Measurements from ENCODE around the gene R3HDM2.

The R3HDM2 gene

DNA sequence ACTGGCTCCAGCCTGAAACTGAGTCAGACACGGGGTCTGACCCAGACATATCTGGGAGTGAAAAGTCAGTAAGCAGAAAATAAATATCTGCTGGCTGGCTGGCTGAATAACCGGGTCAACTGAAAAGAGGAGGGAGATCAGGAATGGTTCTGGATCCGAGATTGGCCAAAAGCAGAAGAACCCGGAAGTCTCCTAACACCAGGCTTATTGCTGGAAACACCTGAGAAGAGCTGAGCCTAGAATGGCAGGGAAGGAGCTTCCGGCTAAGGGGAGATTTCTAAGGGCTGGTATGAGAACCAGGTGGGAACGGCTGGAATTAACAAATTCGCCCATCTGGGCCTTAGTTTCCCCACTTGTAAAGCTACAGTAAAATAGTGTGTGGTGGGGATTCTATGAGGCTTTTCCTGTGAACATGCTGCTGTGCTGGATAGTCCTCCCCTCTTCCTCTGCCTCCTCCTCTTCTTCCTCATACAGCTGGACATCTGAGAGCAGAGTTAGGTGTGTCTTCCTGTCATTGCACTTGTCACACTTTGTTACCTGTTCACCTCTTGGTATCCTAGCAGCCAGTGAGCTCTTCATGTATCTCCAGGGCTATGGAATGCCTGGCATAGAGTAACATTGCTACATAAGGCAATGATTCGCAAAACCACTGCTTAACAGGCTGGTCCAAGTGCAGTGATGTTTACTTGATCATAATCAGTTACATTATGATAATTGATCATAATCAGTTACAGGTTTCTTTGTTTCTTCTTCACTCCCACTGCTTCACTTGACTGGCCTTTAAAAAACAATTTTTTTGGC is 203.3 kb downstream of the R3HDM2 start:
- DNase-seq (ENCODE audit: low read depth, low spot score), result no peak
- H3K4me3 ChIP-seq (ENCODE audit: low read length), result no peak overlapping the region

DNA sequence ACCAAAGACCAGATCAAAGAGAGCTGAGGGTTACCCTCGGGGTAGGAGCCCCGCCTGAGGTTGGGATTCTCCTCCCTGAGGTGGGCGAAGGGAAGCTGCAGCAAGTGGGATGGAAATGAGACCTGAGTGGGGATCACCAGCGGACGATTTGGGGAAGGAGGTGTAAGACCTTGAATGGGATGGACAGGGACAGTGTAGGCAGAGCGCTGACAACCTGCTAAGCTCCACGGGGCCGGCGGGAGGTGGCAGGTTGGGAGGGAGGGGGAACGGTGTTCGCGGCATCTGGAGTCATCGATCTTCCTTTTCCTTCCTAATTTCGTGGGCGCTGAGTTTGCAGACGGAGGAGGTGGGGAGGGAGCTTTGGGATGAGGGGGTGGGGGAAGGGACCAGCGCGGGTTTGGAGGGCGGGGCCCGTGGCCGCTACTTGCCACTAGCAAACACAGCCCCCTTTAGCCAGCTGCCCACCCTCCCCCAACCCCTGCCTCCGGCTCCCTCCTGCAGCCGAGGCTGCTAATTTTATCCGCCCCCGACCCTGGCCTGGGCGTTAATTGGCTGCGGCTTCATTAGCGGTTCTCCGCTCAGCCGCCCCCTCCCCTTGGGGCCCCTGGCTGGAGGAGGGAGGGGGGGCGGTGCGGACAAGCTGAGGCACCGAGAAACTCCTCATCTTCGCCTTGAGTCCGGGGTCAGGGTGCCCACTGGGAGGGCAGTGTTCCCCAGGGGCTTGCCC is 204.1 kb downstream of the R3HDM2 start:
- no peak for DNase-seq (ENCODE audit: low read depth, low spot score)
- H3K4me3 ChIP-seq (ENCODE audit: low read length), result no peak overlapping the region

DNA sequence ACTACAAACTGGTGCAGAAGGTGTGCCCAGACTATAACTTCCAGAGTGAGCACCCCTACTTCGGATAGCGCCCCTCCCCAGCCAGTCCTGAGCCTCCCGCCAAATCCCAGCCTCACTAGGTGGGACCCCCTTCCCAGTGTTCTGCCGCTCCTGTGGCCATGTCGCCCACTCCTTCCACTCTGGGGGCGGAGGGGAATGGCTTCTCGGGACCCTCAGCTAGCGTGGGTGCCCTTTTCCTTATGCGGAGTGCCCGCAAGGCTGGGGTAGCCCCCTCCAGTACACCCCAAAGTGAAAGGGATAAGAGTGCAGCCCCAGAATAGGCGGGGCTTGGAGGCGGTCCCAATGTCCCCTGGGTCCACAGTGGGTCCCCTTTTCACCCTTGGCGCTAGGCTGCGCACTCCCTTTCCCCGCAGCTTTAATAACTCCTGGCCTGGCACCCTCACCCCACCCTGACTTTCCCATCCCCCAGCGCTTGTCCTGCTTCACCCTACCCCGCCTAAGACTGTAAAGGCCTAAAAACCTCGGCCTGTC is 205.1 kb downstream of the R3HDM2 start:
- DNase-seq (ENCODE audit: low read depth, low spot score), result no peak
- no peak overlapping the region for H3K4me3 ChIP-seq (ENCODE audit: low read length)

GRCh38 chr12:57224973-57225679 is 205.7 kb downstream of the R3HDM2 start:
- peak; percentile 91 for DNase-seq (ENCODE audit: low read depth, low spot score)

DNA sequence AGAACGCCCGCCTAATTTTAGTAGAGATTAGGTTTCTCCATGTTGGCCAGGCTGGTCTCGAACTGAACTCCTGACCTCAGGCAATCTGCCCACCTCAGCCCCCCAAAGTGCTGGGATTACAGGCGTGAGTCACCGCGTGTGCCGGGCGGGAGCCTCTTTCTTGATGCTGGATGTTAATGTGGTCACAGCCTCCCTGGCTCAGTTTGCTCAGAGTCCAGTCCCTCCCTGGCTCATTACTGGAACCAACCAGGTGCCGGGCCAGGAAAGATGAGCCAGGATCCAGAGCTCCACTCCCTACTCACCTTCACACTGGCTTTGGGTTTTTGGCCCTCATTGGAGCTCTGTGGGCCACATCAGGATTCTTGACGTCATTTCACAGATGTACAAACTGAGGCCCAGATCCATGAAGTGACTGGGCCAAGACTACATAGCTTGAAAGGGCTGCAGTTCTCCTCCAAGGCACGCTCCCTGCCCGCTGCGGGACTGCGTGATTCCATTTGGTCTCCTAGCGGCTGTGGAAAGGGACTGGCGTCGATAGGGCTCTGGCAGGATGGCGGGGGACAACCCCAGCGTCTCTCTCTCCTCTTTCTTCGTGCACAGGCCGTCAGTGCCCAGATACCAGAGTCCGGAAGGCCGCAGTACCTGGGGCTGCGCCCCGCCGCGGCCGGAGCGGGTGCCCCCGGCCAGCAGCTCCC is 206.4 kb downstream of the R3HDM2 start:
- DNase-seq (ENCODE audit: low read depth, low spot score), result no peak
- no peak overlapping the region for H3K4me3 ChIP-seq (ENCODE audit: low read length)

More at GRCh38 chr12:57224973-57225679, 205.7 kb downstream of the R3HDM2 start:
- no peak overlapping the region for H3K4me3 ChIP-seq (ENCODE audit: low read length)

GRCh38 chr12:57223191-57224165 is 207.4 kb downstream of the R3HDM2 start:
- no peak for DNase-seq (ENCODE audit: low read depth, low spot score)
- no peak overlapping the region for H3K4me3 ChIP-seq (ENCODE audit: low read length)

- H3K4me3 ChIP-seq (ENCODE audit: low read length), result no peak overlapping the region
Observed at GRCh38 chr12:57222286-57223190, 208.3 kb downstream of the R3HDM2 start.

DNA sequence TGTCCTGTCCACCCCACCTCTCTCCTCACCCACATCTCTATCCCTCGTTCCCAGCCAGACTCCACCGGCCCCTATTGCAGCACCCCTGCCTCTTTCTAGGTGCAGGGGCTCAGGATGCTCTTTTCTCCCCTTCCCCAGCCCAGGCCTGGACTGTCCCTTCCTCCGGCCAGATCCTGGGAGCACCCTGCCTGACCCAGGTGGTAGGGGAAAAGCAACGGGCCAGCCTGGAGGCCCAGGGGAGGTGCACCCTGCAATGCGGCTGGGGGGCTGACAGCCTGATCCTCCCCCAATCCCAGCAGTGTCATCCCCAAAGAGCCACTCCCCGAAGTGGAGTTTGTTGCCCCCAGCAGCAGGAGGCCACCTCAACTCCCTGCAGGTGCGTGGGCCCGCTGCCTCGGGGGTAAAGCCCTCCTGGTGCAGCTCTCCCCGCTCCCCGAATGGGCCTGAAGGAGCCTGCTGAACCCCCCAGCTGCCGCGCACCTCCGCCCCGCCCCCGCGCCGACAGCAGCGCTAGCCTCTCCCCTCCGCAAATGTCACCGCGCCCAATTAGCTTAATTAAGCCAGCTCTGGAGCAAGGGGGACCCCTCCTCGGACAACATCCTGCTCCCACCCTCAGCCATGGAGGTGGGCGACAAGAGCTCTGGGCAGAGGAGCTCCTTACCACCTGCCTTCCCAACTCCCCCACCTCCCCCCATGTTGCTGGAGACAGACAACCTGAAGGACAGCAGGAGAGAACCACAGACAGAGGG is 209.5 kb downstream of the R3HDM2 start:
- no peak for DNase-seq (ENCODE audit: low read depth, low spot score)
- no peak overlapping the region for H3K4me3 ChIP-seq (ENCODE audit: low read length)

More at GRCh38 chr12:57222286-57223190, 208.3 kb downstream of the R3HDM2 start:
- no peak for DNase-seq (ENCODE audit: low read depth, low spot score)

DNA sequence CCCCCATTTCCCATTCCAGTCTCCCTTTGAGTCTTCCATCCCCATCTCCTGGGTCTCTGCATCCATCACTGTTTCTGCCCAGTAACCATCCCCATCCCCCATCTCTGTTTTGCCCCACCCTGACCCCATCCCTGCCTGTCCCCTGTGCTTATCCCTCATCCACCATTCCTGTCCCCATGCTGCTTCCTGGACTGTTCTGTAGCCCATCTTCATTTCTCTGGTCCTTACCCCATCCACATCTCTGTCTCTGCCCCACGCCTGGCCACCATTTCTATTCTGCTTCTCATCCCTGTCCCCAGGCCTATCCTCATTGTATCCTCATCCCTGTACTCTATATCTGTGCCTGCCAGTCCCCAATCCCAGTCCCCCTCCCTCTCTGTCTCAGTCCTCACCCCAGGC is 210.1 kb downstream of the R3HDM2 start:
- DNase-seq (ENCODE audit: low read depth, low spot score), result no peak
- no peak overlapping the region for H3K4me3 ChIP-seq (ENCODE audit: low read length)

DNA sequence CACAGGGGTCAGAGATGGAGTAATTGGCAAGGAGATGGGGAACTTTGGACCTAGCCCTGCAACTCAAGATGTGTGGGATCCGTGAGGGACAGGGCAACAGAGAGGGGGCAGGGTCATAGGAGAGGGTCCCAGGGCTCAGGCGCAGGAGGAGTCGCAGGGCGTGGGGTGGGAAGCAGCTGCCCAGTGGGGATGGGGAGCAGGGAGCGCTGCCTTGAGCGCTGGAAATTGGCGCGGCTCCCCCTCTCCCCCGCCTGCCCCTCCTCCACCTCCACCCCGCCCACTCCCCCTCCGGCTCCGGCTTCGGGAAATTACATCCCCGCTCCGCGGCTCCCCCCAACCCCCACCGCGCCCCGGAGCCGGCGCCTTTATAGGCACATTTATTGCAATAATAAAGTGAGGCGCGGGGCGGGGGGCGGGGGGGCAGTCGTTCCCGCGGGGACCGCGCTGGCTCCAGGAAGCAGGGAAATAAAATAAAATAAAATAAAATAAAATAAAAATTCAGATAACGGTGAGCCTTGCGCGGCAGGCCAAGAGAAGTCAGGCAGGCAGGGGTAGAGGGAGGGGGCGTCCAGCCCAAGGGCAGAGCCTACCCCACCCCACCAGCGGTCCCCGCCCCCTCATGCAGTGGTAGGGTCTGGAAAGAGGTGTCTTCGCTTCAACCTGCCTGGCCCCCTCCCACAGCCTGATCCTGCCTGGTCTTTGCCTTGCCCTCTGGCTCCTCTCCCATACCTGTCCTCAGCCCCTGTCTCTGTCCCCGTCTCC is 210.7 kb downstream of the R3HDM2 start:
- H3K4me3 ChIP-seq (ENCODE audit: low read length), result no peak overlapping the region
- no peak for DNase-seq (ENCODE audit: low read depth, low spot score)

DNA sequence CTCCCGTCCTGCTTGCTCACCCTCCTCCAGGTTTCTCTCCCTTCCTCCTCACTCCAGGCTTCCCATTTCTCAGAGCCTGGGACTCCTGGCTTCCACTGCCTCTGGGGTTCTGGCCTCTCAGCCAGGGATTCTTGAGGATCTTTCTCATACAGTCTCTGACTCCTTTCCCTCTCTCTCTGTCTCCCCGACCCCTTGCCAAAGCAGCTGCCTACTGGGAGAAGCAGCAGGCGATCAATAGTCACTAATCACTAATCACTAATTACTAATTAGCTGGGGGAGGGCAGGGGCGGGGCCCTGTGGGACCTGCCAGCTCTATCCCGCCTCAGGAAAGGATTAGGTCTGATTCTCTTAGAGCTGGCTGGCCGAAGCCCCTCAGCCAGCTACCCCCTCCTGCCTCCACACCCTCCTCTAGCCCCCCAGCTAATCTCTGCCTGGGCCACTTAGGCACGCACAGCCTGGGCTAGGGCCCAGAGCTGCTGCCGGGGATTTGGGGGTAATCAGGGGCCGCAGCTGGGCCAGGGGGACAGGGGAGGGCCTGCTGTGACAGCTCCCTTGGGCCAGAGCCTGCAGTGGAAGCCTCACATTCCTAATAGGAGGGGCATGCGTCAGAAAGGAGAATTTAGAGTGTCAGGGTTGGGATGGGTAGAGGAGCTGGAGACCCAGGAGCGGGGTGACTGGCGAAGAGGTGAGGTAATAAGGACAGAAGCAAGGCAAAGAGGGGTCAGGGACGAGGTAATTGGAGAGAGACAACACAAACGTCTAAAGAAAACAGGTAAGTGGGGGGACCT is 211.4 kb downstream of the R3HDM2 start:
- DNase-seq (ENCODE audit: low read depth, low spot score), result no peak
- H3K4me3 ChIP-seq (ENCODE audit: low read length), result no peak overlapping the region

DNA sequence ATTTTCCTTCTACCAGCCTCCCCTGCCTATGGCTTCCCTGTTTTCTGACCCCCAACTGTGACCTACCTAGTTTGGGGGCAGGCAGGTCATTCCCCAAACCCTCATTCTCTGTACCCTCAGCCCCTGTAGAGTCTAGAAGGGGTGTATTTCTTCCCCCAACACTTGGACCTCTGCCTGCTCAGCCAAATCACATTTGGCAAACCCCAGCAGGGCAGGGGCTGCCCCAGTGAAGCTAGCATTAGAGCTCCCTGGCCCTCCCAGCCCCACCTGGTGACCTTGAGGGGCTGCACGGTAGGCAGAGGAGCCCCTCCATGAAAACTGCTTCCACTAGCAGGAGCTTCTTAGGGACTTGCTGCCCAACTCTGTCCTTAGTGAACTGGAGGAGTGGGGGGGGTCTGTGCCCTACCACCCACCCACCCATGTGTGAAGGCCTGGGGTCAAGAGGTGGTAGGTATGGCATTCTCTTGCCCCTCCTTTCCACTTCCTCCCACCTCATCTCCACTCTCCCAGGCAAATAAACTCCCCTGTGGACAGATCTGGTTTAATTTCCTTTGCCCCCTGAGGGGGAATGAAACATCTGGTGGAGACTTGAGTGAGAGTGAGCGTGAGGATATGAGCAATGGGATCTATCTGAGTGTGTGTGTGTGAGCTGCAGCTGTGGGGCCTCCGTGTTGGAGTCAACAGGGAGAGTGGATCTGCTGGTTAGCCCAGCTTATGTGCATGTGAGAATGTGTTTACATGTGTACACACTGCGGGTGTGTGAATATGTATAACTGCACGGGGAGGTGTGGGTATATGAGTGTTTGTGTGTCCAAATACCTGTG is 212.6 kb downstream of the R3HDM2 start:
- H3K4me3 ChIP-seq (ENCODE audit: low read length), result no peak overlapping the region
- DNase-seq (ENCODE audit: low read depth, low spot score), result no peak

DNA sequence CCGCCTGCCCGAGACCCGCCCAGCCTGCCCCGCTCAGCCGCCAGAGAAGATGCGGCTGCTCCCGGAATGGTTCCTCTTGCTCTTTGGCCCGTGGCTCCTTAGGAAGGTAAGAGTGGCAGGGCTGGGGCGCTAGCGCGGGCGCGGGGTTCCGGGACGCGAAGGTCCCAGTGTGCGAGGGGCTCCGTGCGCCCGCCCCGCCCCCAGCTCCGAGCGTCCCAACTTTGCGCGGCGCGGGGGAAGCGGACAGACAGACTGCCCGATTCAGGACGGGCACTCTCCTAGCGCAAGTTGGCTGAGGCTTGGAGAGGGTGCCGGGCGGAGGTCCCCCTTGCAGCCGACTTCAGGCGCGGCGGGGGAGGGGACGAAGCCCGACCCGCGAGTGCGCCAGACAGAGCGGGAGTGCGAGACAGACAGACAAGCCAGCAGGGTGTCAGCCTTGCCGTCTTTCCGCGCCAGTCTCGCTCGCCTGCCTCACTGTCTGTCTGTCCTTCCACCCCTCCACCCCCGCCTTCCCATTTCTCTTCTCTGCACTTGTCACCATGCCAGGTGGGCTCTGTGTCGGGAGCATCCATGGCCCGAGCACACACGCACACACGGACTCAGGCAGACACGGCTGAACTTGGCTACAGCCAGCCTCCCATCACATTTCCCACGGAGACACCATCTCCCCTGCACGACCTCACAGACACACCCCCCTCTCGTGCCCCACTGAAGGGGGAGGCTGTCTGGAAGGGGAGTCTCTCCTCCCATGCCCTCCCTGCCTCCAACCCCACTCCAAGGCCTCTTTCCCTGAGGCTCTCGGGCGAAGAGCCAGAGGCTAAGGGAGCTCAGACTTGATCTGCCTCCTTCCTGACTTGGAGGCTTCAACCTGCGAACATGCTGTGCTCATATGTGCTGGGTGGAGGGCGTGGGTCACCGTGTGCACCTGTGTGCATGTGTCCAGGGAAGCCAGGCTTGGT is 213.6 kb downstream of the R3HDM2 start:
- DNase-seq (ENCODE audit: low read depth, low spot score), result no peak
- peak overlapping the region; percentile 48 for H3K4me3 ChIP-seq (ENCODE audit: low read length)
